GM21526 (cell line): ENCODE measurements around the gene FAF2.
"Not testable (repeated sequence)": the region's sequence is repeated elsewhere in the genome, so short reads cannot be mapped to it uniquely, and the experiment has no call there.

Experiments
- ATAC-seq: cut with Tn5 transposase; IDR thresholded peaks from one replicate; pipeline ENCODE4 v1.9.1; 2021; ENCODE audit warnings: moderate library complexity; ENCODE audit not compliant: unreplicated experiment, low FRiP score

Gene FAF2

DNA sequence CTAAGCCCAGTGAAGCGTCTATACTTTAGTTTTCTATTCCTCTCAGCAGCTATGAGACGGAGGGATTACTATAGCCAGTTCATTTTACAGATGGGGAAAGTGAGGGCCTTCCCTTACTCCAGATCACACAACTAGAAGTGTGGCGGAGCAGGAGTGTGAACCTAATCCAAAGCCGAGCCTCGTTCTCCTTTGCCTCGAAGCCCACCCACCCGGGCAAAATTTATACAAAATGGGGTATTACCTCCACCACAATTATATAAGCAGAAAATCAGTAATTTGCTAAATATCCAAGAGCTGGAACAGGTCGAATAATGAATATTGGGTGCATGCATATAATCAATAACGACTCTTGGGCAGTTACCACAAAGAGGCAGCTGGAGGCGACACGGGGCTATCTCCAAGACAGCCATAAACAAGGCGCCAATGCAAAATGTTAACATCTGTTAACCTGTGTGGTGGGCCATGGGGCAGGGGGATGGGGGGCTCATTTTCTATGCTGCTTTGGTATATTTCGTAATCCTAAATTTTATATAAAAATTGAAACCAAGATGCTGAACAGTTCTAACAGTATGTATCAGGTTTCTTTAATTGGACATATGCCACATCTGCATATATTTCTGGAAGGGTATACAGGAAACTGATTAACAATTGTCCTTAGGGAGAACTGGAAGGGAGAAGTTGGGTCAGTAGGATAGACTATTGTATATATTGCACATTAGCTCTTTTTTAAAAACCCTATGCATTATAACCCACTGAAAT, 90.2 kb downstream of the FAF2 start:
- ATAC-seq, result no peak

DNA sequence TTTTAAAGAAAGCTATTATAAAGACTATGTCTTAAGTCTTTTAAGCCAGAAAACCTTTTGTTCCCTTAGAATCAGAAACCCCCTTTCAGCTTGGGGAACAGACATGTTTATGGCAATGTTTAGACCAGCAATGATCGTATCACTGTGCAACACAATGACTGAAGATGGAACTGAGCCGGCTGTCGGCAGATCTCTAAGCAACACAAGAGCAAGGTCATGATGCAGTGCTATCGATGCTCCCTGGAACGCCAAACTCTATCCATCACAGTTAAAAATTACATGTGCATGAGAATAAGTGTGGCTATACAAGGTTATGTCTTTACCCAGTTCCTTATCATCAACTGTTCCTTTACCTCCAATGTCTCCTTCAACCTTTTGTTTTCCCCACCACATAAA, 90.8 kb downstream of the FAF2 start:
- ATAC-seq, result no peak

DNA sequence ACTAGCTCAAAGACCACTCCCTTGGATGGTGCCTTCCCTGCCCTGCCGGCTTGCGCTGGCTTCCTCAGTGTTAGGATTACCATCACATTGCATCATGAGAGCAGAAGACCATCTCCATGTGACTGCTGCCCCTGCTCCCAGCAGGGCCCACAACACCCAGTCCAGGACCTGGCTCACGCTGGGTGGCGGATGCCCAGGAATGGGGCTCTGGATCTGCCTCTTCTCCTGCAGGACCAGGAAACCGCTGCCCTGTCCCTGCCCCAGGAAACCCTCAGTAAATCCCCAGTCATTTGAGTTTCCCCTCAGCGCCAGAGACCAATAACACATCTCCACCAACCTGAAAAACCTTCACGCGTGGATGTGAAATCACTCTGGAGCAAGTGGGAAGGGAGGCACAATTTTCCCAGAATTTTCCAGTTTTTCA, 92.3 kb downstream of the FAF2 start:
- no peak for ATAC-seq

DNA sequence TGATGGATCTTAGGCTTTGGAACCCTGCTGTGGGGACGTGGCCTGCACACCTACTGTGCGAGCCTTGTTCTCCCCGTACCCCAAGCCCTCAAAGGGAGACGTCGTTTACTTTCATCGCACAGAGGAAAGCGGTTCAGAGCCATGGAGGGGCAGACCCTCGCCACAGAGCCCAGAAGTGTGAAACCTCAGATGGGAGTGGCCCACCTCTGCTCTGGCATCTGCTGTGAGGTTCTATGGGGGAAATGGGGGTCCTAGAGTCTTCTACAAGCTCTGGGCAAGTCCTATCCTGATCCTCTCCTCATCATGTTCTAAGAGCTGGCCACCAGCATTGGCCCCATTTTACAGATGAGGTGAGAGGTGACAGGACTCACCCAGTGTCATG, 92.8 kb downstream of the FAF2 start:
- ATAC-seq, result no peak

DNA sequence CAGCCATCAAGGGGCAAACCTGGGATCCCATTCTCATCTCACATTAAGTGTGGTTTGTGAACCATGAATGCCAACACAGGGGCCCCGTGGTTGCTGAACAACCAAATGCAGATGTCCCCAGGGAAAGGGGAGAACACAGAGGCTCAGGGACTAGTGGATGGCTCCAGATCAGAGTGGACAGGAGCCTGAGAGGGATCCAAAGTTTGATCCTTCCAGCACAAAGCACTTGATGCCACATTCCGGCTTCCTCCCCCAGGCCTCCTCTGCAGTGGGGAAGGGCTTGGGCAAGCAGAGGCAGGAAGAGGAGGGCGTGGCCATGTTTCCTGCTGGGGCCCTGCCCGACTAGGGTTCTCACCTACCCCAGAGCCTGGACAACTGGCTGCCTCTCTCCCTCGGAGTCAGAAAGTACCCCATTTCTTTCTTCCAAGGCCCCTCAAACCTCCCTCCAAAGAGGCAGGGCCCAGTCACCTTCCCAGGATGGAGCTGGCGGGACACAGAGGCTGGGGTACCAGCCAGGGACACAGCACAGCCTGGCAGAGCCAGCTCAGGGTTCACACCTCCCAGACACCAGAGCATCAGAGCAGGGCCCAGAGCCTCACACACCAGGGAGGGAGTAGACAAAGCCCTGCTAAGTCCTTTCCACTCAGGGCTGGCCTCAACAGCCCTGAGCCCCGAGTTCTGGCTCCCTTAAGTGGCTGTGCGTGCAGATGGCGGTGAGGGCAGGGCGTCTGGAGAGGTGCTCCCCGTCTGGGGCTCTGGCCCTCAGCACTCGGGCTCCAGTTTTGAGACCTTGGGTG, 93.4 kb downstream of the FAF2 start:
- ATAC-seq, result no peak

DNA sequence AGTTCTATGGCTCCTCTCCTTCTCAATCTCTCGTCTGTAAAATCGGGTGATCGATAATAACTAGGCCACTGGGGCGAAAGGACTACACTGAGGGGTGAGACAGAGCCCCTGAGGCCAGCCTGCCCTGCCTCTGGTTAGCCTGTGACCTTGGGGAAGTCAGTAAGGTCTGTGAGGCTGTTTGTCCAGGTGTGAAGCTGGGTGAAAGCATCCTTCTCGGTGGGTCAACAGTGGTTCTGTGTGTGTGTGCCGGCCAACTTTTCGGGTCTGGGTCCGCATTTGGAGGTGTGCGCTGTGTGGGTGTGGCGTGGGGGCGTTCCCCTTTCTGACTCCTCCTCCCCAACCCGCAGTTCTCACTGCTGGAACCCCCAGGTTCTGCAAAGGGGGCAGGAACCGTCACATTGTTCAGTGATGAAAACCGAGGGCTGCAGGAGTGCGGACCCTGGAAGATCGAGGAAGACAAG, 94.0 kb downstream of the FAF2 start:
- ATAC-seq, result no peak

DNA sequence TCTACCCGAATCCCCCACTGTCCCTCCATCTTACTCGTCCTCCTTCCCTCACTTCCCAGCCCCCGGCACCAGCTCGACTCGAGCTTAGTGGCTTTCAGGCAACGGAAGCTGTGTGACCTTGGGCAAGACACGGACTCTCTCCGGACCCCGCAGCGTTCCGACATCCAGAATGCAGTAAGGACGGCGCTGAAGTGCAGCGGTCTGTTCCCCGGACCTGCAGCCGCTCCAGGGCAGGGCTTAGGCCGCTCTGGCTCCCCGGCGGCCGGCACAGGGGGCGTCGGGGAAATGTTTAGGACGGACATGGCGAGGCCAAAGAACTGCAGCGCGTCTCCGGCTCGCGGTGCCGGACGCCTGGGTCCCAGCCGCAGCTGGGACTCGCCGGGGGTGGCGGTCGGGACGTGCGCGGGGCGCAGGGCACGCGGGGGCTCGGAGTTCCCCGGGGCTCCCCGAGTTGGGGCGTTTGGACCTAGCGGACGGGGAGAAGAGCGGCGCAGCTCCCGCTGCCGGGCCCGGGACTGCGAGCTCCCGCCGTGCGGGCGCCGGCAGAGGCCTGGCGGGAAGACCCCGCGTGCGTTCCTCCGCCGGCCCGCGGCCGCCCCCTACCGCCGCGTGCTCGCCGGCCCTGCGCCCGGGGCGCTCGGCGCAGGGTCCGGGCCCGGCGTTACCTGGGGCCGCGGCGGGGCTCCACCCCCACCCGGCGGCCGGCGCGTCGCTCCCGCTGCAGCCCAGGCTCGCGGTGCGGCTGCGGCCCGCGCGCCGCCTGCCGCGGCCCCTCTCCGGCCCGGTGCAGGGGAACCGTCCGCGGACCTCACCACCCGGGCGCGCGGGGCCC, 94.6 kb downstream of the FAF2 start:
- peak; percentile 41 for ATAC-seq

DNA sequence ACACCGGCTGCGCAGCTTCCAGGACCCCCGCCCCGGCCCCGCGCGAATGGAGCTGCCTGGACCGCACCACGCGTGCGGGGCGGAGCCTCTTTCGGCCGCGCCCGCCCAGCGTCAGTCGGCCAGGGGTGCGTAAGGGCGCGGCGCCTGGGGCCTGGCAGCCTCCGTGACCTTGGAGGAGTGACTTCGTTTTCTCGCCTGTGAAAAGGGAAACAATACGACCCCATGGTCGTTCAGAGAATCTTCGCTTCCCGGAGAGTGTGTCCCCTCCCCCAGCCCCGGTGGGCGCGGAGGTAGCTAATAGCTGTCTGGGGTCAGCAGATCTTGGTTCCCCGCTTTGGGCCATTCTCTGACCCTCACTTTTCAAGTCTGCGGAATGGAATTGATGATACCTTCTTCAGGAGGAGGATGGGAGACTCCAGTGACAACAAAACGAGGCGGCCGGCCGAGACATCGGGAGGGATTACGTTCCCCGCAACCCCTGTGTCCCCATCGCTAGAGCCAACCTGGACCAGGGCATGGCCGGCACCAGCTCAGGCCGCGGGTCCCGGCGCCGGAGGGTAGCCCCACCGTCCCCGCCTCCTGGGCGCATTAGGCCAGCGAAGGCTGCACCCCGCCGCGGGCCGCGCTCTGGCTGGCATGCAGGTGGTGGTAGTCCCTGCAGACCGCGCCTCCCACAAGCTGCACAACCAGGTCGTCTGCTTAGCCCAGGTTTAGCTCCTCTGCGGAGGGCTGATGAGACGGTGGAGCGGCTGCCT, 95.4 kb downstream of the FAF2 start:
- peak; percentile 57 for ATAC-seq

DNA sequence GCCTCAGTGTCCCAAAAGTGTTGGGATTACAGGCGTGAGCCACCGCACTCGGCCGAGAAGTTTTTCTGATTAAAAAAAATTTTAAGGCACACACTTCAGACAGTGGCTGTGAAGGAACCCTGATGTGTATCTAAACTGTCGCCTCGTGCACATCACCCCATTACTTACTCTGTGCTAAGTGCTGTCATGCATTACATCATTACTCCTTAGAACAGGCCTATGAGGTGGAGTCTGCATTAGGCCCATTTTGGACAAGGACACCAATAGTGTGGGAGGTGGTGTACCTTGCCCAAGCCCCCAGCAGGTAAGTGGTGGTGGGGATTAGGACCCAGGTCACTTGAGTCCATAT, 97.2 kb downstream of the FAF2 start:
- no peak for ATAC-seq

DNA sequence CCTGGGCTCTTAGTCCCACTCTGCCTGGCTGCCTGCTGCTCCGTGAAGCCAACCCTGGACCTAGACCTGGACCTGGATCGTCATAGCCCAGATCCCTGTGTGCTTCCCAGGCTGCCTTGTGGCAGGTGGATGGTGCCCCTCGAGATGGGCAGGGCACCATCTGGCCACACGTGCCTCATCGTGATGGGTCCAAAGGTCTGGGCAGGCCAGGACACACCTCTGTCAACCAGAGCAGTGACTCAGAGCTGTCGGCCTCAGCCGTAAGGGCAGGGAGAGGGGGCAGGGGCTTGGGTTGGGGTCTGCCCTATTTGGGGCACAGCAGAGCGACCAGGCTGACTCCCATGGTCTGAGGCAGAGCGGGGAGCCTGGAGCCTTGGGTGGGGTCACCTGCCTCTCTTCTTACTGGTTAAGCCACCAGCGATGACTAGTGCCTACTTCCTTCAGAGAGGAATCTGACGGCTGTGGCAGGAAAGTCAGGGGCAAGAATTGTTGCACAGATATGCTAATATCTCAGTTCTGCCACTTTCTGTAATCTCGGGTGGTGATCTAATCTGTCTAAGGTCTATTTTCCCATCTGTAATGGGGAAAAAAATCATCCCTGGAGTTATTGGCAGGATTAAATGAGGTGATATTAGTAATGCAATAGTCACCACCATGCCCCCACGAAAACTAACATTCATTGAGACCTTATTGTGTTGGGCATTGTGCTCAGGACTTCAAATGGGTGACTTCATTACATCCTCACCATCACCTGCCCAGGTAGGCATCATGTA, 97.7 kb downstream of the FAF2 start:
- no peak for ATAC-seq

DNA sequence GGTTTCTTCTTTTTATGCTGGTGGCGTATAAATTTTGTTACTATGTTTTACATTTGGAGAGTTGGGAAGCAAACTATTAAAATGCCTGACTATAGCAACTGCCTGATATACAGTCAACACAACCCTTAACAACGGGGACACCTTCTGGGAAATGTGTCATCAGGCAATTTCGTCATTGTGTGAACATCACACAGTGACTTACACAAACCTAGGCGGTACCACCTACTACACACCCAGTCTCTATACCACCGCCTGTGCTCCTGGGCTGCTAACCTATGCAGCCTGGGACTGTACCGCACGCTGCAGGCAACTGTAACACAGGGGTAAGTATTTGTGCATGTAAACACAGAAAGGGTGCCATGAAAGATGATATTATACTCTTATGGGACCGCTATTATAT, 99.6 kb downstream of the FAF2 start:
- ATAC-seq, result no peak

DNA sequence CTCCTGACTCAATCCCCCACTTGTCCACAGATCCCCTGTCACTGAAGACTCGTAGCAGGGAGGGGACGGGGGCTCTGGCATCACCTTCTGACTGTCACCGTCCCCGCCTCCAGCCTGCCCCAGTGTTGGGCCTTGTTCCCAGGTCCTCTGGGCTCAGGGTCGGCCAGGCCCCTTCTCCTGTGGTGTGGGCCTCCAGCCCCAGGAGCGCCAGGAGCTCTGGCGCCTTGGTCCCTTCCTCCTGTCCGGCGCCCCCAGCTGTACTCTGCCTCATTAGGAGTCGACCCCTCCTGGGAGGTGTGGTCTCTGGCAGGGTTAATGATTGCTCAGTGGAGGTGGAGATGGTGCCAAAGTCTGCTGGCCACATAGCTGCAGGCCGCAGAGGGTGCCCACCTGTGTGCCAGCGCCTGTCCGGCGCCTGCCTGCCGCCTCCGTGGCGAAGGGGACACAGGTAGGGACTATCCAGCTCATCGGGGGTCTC, 100.8 kb downstream of the FAF2 start, which contains the start of gene CDHR2:
Gene CDHR2 (plus strand): TSS at position 376 of the 478 bp plus-strand sequence. CDS start 16,011 bp downstream, outside the sequence.
- no peak for ATAC-seq

DNA sequence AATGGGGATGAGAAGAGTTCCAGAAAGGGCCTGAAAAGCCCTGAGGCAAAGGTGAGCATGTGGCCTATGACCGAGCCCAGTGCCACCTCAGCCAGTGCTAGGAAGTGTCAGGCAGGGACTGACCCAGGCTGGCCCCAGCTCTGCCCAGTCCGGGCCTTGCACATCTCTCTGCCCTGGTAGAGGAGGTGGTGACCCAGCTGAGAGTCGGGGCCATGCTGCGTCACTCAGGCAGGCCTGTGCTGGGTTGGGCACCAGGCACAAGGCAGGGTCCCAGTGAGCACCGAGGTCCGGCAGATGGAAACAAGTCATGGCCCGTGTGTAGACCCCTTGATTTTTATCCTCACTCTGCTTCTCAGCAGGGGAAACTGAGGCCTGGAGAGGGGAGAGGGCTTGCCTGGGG, 101.7 kb downstream of the FAF2 start:
- ATAC-seq, result no peak

DNA sequence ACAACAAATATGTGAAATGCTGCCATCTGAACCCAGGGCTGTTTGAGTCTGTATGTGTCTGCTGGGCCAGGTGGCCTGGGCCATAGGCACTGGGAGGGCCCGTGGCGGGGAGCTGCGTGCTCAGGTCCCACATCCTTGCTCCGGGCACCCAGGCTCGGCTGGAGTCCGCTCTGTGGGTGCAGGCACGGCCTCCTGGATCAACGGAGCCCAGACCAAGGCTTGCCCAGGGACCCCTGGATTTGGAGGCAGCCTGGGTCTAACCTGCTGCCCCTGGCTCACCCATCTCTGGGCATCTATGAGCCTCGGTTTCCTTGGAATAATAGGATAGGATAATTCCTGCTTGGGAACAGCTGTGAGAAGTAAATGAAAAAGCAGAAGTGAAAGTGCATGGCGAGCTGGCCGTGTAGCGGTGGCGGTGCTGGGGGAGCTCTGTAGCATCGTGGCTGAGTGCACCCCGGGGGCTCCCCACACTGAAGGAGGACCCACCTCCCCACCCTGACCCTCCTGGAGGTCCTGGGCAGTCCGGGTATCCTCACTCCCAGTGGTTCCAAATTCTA, 102.2 kb downstream of the FAF2 start:
- no peak for ATAC-seq

DNA sequence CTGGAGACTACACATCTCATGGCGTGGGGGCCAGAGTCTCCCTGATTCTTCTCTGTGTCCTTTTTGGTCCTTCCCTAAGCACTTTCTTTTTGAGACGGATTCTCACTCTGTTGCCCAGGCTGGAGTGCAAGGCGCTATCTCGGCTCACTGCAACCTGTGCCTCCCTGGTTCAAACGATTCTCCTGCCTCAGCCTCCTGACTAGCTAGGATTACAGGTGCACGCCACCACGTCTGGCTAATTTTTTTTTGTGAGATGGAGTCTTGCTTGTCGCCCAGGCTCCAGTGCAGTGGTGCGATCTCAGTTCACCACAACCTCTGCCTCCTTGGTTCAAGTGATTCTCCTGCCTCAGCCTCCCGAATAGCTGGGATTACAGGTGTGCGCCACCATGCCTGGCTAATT, 102.8 kb downstream of the FAF2 start:
- not testable (repeated sequence) for ATAC-seq

DNA sequence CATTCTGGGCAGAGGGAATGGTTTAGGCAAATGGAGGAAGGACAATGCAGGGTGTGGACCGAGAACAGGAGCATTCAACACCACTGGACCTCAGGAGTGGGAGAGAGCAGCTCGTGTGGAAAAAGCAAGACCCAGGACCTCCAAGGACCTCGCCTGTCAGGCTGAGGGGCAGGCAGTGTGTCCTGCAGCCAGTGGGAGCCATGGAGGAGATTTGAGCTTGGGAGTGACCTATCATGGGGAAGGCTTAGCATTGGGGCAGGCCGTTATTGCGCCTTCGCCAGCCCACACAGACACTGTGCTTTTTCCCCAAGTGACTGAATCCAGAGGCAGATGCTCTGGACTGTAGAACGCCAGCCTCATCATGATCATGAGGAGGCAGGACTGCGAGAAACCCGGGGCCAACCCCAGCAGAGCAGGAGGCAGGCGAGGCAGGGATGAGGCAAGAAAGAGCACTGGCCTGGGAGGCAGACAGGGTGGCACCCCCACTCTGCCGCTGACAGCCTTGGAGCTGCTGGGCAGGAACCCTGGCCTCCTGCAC, 104.2 kb downstream of the FAF2 start:
- ATAC-seq, result no peak

DNA sequence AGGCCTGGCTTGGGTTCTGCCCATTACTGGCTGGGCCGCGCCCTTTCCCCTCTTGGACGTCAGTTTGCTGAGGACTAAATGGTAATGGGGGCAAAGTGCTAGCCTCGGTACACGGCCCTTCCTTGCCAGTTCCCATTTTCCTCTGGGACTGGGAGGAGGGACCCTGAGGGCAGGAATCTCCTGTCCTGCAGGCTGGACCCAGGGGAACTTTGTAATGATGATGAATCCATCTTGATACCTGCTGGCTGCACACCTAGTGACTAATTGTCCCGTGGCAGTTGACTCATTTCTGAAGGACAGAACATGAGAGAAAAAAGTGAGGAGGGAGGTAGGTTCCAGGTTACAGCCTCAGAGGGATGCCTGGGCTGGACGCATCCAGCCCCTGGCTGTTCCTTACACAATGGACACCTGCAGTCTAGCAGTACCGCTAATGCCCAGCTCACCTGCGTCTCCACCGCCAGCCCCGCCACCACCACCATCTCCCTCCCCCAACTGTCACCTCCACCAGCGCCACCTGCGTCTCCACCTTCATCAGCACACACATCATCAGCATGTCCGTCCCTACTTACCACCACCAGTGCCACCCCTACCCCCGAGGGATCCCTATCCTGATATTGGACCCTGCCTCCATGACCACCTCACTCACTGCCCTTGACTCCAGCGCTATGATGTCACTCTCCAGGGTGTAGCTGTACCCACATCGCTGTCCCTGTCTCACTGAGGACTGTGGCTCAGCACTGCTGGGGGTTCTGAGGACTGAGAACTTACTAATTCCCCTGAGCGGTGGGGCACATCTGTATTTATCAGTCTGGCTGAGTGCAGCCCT, 105.3 kb downstream of the FAF2 start:
- no peak for ATAC-seq

DNA sequence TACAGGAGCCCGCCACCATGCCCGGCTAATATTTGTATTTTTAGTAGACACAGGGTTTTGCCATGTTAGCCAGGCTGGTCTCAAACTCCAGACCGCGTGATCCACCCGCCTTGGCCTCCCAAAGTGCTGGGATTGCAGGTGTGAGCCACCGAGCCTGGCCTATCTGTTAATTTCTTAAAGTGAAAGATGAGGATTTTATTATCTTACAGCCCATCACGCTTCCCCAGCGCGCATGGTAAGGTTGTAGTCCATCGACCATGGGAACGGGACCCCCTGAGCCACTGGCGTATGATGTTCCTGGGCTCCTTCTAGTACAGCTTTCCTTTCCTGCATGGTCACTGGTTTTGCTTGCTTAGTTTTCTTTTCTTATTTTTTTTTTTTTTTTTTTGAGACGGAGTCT, 109.7 kb downstream of the FAF2 start:
- no peak for ATAC-seq
